Thoracic aorta (tissue), 2 donors: ENCODE results near the gene STARD10. TPM values are rescaled to one million over a fixed set of nuclear protein-coding genes. Genes with fewer than 3 reads are reported as not detected.

Experiments used
- ATAC-seq: fragments of 150-250 bp; one replicate; pipeline ENCODE4 v1.8.0; 2017; ENCODE audit warnings: low read depth; ENCODE audit not compliant: insufficient number of reproducible peaks, low FRiP score
- DNase-seq: peaks from one replicate; pipeline ENCODE4 v3.0.0-alpha.2; 2020; ENCODE audit warnings: low spot score
- H3K27ac ChIP-seq, 2 donors: fragments of 200-600 bp; sonication (generic); 1 replicate in 1 of 2; 2 replicates in 1 of 2; pipeline ENCODE4 v1.5.1; 2016; ENCODE audit warnings: mild to moderate bottlenecking in 2 of 2, moderate library complexity in 2 of 2
- H3K27me3 ChIP-seq: fragments of 200-600 bp; sonication (generic); replicated peaks from 2 replicates; pipeline ENCODE4 v1.6.0; 2016; ENCODE audit warnings: mild to moderate bottlenecking; ENCODE audit not compliant: insufficient read depth
- H3K36me3 ChIP-seq: fragments of 200-600 bp; sonication (generic); one replicate; pipeline ENCODE4 v1.5.1; 2016
- H3K4me1 ChIP-seq, 2 donors: fragments of 200-600 bp; sonication (generic); 1 replicate in 1 of 2; 2 replicates in 1 of 2; pipeline versions ENCODE4 v1.5.1 to v1.6.0; 2016; ENCODE audit warnings: low read depth in 2 of 2, mild to moderate bottlenecking in 1 of 2; ENCODE audit not compliant: control insufficient read depth in 1 of 2
- H3K4me3 ChIP-seq: fragments of 200-600 bp; sonication (generic); 2 replicates; pipeline ENCODE4 v1.5.1; 2016; ENCODE audit warnings: mild to moderate bottlenecking
- H3K9me3 ChIP-seq: fragments of 200-600 bp; sonication (generic); 2 replicates; pipeline ENCODE4 v1.5.1; 2016
- total RNA-seq, 2 donors: library from RNA; depleted of rRNA; stranded (reverse); fragments of >200 nt; gene quantifications; one replicate each; pipeline versions ENCODE4 v1.1.0 to v1.2.3, GENCODE V29; 2016
- TF ChIP-seq, protein P1 (sequence below): fragments of 200-600 bp; sonication (generic); IDR thresholded peaks from one replicate; pipeline ENCODE4 v1.5.1; 2019; ENCODE audit warnings: antibody characterized with exemption

STARD10 gene
- total RNA-seq, 2 donors from 2014 or later = 24.3 to 57.3 TPM

DNA sequence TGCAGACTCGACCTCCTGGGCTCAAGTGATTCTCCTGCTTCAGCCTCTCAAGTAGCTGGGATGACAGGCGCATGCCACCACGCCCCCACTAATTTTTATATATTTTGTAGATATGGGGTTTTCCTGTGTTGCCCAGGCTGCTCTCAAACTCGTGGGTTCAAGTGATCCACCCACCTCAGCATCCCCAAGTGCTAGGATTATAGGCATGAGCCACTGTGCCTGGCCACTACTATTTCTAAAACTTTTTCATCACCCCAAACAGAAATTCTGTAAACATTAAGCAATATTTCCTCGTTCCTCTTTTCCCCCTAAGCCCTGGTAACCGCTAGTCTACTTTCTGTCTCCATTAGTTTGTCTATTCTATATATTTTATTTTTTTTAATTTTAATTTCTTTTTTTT lies 11.4 kb upstream of the STARD10 start:
- TF ChIP-seq, protein P1, sequence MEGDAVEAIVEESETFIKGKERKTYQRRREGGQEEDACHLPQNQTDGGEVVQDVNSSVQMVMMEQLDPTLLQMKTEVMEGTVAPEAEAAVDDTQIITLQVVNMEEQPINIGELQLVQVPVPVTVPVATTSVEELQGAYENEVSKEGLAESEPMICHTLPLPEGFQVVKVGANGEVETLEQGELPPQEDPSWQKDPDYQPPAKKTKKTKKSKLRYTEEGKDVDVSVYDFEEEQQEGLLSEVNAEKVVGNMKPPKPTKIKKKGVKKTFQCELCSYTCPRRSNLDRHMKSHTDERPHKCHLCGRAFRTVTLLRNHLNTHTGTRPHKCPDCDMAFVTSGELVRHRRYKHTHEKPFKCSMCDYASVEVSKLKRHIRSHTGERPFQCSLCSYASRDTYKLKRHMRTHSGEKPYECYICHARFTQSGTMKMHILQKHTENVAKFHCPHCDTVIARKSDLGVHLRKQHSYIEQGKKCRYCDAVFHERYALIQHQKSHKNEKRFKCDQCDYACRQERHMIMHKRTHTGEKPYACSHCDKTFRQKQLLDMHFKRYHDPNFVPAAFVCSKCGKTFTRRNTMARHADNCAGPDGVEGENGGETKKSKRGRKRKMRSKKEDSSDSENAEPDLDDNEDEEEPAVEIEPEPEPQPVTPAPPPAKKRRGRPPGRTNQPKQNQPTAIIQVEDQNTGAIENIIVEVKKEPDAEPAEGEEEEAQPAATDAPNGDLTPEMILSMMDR = no peak
- H3K4me1 ChIP-seq = no peaks in the 10 kb centered on the region
- no peak overlapping the region for H3K4me3 ChIP-seq
- DNase-seq (no peak), ATAC-seq (no peak)
- no peaks in the 10 kb centered on the region for H3K9me3 ChIP-seq
- no peak overlapping the region for H3K27ac ChIP-seq
- H3K36me3 ChIP-seq = no peaks in the 10 kb centered on the region
- H3K27me3 ChIP-seq = no peaks in the 10 kb centered on the region

DNA sequence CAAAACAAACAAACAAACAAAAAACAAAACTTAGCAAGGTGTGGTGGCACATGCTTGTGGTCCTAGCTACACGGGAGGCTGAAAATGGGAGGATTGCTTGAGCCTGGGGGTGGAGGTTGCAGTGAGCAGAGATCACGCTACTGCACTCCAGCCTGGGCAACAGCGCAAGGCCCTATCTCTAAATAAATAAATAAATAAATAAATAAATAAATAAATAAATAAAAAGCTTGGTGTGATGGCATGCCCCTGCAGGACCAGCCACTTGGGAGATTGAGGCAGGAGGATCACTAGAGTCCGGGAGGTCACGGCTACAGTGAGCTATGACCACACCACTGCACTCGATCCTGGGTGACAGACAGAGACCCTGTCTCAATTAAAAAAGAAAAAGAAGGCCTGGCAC lies 9.0 kb upstream of the STARD10 start:
- no peak for DNase-seq
- TF ChIP-seq, protein P1 = no peak
- Histone ChIP-seq H3K4me3 (no peak overlapping the region), H3K4me1 (no peaks in the 10 kb centered on the region), H3K27me3 (no peaks in the 10 kb centered on the region), H3K9me3 (no peaks in the 10 kb centered on the region), H3K36me3 (no peaks in the 10 kb centered on the region), H3K27ac (no peak overlapping the region)
- ATAC-seq = no peak

DNA sequence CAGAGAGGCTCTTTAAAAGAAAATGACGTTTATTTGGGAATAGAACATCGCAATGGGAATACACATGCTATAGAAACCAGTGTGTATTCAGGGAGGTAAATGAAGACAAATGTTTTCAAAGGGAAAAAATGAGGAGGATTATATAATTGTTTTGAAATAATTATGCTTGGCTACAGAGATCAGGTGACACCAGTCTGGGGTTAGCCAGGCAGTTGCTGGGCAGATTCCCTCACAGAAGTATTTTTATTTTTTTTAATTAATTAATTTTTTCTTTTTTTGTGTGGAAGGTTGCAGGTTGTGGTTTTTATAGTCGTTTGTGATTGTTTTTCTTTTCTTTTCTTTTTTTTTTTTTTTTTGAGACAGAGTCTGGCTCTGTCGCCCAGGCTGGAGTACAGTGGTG lies 5.6 kb upstream of the STARD10 start:
- H3K4me3 ChIP-seq = no peak overlapping the region
- ATAC-seq (no peak), DNase-seq (no peak)
- no peaks in the 10 kb centered on the region for H3K9me3 ChIP-seq
- H3K4me1 ChIP-seq = peaks cover 3 to 6% of the 10 kb centered on the region in 2 donors
- H3K36me3 ChIP-seq = no peaks in the 10 kb centered on the region
- H3K27me3 ChIP-seq = no peaks in the 10 kb centered on the region
- TF ChIP-seq, protein P1 = no peak
- no peak overlapping the region for H3K27ac ChIP-seq

DNA sequence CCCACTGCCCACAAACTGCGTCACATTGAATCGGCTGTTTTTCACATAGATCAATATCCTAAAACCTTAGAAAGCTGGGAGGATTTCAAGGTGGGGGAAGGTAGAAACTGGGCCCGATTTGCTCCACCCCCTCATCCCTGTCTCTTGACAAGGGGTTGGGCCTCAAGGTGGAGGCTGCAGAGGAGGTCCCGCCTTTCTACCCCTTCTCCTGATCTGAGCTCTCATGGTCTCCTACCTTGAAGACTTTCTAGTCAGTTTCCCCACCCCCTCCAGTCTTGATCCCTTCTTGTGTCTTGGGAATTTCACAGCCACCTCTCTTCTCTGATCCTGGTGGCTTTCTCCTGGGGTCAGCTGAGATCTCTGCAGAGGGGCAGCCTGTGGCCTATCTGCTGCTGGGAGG lies 4.5 kb upstream of the STARD10 start:
- Histone ChIP-seq H3K9me3 (no peaks in the 10 kb centered on the region), H3K27ac (no peak overlapping the region), H3K36me3 (no peaks in the 10 kb centered on the region), H3K4me3 (no peak overlapping the region), H3K4me1 (peaks cover 5 to 11% of the 10 kb centered on the region in 2 donors), H3K27me3 (no peaks in the 10 kb centered on the region)
- TF ChIP-seq, protein P1 = no peak
- ATAC-seq (no peak), DNase-seq (no peak)

DNA sequence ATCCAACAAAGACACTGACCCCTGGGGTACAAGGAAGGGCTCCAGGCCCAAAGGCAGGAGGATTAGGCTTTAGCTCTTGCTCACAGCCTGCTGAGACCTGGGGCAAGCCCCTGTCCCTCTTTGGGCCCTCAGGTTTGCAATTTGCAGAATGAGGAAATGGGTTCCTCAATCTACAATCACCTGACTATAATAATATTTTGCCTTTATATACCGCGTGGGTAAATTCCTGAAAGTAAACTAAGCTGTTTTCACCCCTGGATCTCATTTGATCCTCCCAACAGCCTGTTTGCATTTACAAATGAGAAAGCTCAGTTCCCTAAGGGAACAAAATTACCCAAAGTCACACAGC lies 797 bp downstream of the STARD10 start:
- H3K36me3 ChIP-seq = no peaks in the 10 kb centered on the region
- DNase-seq = no peak
- H3K4me1 ChIP-seq = peaks cover 21 to 45% of the 10 kb centered on the region in 2 donors
- peak overlapping the region; percentile 73 for H3K4me3 ChIP-seq
- no peaks in the 10 kb centered on the region for H3K27me3 ChIP-seq
- H3K9me3 ChIP-seq = no peaks in the 10 kb centered on the region
- TF ChIP-seq, protein P1 = no peak
- peak overlapping the region; percentile 76 to 85 for H3K27ac ChIP-seq
- no peak for ATAC-seq
